Thyroid gland (tissue), 4 donors: ENCODE measurements around the gene HSD17B4. TPM values are rescaled to one million over a fixed set of nuclear protein-coding genes. Genes with fewer than 3 reads are reported as not detected.
A peak's percentile ranks its signal among the peaks of the same experiment; 100 is the strongest.

Experiments
- DNase-seq, 2 donors: peaks; one replicate each; pipeline ENCODE4 v3.0.0-alpha.2; 2019
- H3K27ac ChIP-seq, 3 donors: fragments of 200-600 bp; sonication (generic); 1 replicate in 2 of 3; 2 replicates in 1 of 3; pipeline ENCODE4 v1.5.1; 2016 to 2019; ENCODE audit warnings: mild to moderate bottlenecking in 1 of 3, moderate library complexity in 1 of 3
- H3K27me3 ChIP-seq: fragments of 200-600 bp; sonication (generic); one replicate; pipeline ENCODE4 v1.5.1; 2019
- H3K36me3 ChIP-seq, 2 donors: fragments of 200-600 bp; sonication (generic); one replicate each; pipeline ENCODE4 v1.5.1; 2016 to 2019
- H3K4me1 ChIP-seq, 2 donors: fragments of 200-600 bp; sonication (generic); one replicate each; pipeline ENCODE4 v1.5.1; 2017 to 2019
- H3K4me3 ChIP-seq, 3 donors: fragments of 200-600 bp; sonication (generic); replicated peaks in 1 of 3; 1 replicate in 2 of 3; 2 replicates in 1 of 3; pipeline ENCODE4 v1.5.1; 2016; ENCODE audit warnings: mild to moderate bottlenecking in 1 of 3
- H3K9me3 ChIP-seq: fragments of 200-600 bp; sonication (generic); one replicate; pipeline ENCODE4 v1.5.1; 2017
- CTCF ChIP-seq, 6 experiments: fragments of 200-600 bp in 3 of 6; fragments of 450-650 bp in 3 of 6; sonication (generic) in 3 of 6; IDR thresholded peaks; one replicate each; pipeline ENCODE4 v1.5.1; 2016 to 2019; ENCODE audit warnings: antibody characterized with exemption in 6 of 6, mild to moderate bottlenecking in 2 of 6, inconsistent platforms in 1 of 6, moderate library complexity in 1 of 6
- POLR2A ChIP-seq, 2 donors: fragments of 450-650 bp; IDR thresholded peaks; one replicate each; pipeline ENCODE4 v1.6.1; 2017; ENCODE audit warnings: antibody characterized with exemption in 2 of 2, mild to moderate bottlenecking in 2 of 2, moderate library complexity in 1 of 2
- WGBS, 2 donors: methylation state at CpG; one replicate each; pipeline ENCODE4 v1.1.5; 2017; 5-methylcytosine and 5-hydroxymethylcytosine counted together
- intact Hi-C: fragments of 100-400 bp; cut with DNase I; formaldehyde crosslinking; loops from one replicate; pipeline ENCODE4 v1.15.1; 2023
- total RNA-seq, 4 donors: library from RNA; depleted of rRNA; stranded (reverse); fragments of >200 nt; gene quantifications; one replicate each; pipeline ENCODE4 v1.2.3, GENCODE V29; 2016

HSD17B4 gene
- total RNA-seq, 4 donors from 2014 or later, result 334 to 615 (median 467) TPM

GRCh38 chr5:119452060-119452372 is 281 bp upstream of the HSD17B4 start:
- 29% methylated on average over 6 of the region's 6 CpGs for WGBS, 2 donors
- DNase-seq, result no peak
- peaks cover 5 to 12% of the 10 kb centered on the region in 2 donors for H3K4me1 ChIP-seq
- H3K36me3 ChIP-seq, result peaks cover 0 to 6% of the 10 kb centered on the region in 2 donors
- peak overlapping the region; percentile 92 to 97 (median 93) for H3K27ac ChIP-seq
- H3K4me3 ChIP-seq, result peak overlapping the region in 2 of 3 donors; percentile 8 to 81
- intact Hi-C loops, result no loop called here
- H3K27me3 ChIP-seq, result no peaks in the 10 kb centered on the region
- TF ChIP-seq CTCF (IDR thresholded peaks at IDR 0.05) (no peak), POLR2A (IDR thresholded peaks at IDR 0.05) (no peak)
- H3K9me3 ChIP-seq, result no peaks in the 10 kb centered on the region

GRCh38 chr5:119453040-119453373 is 710 bp downstream of the HSD17B4 start:
- peak overlapping the region; percentile 92 to 97 (median 93) for H3K27ac ChIP-seq
- WGBS, 2 donors, result 6% methylated on average over 12 of the region's 12 CpGs
- no peaks in the 10 kb centered on the region for H3K9me3 ChIP-seq
- peaks cover 5 to 12% of the 10 kb centered on the region in 2 donors for H3K4me1 ChIP-seq
- intact Hi-C loops, result no loop called here
- H3K36me3 ChIP-seq, result peaks cover 0 to 6% of the 10 kb centered on the region in 2 donors
- H3K4me3 ChIP-seq, result peak overlapping the region; percentile 8 to 84 (median 81)
- no peak for TF ChIP-seq POLR2A (IDR thresholded peaks at IDR 0.05)
- no peak for TF ChIP-seq CTCF (IDR thresholded peaks at IDR 0.05)
- H3K27me3 ChIP-seq, result no peaks in the 10 kb centered on the region
- peak in 1 of 2 donors; percentile 63 for DNase-seq

GRCh38 chr5:119454171-119454570 is 1.9 kb downstream of the HSD17B4 start:
- Histone ChIP-seq H3K4me3 (no peak overlapping the region), H3K27ac (no peak overlapping the region), H3K4me1 (peaks cover 5 to 12% of the 10 kb centered on the region in 2 donors), H3K36me3 (peaks cover 0 to 6% of the 10 kb centered on the region in 2 donors), H3K9me3 (no peaks in the 10 kb centered on the region), H3K27me3 (no peaks in the 10 kb centered on the region)
- TF ChIP-seq POLR2A (IDR thresholded peaks at IDR 0.05) (no peak), CTCF (IDR thresholded peaks at IDR 0.05) (no peak)
- peak in 1 of 2 donors; percentile 8 for DNase-seq
- 82 to 93% methylated on average over 3 of the region's 3 CpGs for WGBS, 2 donors
- intact Hi-C loops, result no loop called here

GRCh38 chr5:119458911-119459632 is 6.8 kb downstream of the HSD17B4 start:
- no peak for TF ChIP-seq POLR2A (IDR thresholded peaks at IDR 0.05)
- no peak for TF ChIP-seq CTCF (IDR thresholded peaks at IDR 0.05)
- H3K4me1 ChIP-seq, result peaks cover 0 to 2% of the 10 kb centered on the region in 2 donors
- DNase-seq, result no peak
- H3K4me3 ChIP-seq, result no peak overlapping the region
- H3K27ac ChIP-seq, result no peak overlapping the region
- intact Hi-C loops, result no loop called here
- 81 to 85% methylated on average over 4 of the region's 4 CpGs for WGBS, 2 donors
- no peaks in the 10 kb centered on the region for H3K9me3 ChIP-seq
- H3K36me3 ChIP-seq, result peaks cover 0 to 10% of the 10 kb centered on the region in 2 donors
- H3K27me3 ChIP-seq, result no peaks in the 10 kb centered on the region

GRCh38 chr5:119465640-119466039 is 13.3 kb downstream of the HSD17B4 start:
- intact Hi-C loops, result no loop called here
- no peak for TF ChIP-seq POLR2A (IDR thresholded peaks at IDR 0.05)
- TF ChIP-seq CTCF (IDR thresholded peaks at IDR 0.05), result no peak
- Histone ChIP-seq H3K4me1 (no peaks in the 10 kb centered on the region), H3K9me3 (no peaks in the 10 kb centered on the region), H3K27ac (no peak overlapping the region), H3K4me3 (no peak overlapping the region), H3K36me3 (no peaks in the 10 kb centered on the region), H3K27me3 (no peaks in the 10 kb centered on the region)
- 90 to 100% methylated on average over 1 of the region's 1 CpG for WGBS, 2 donors
- no peak for DNase-seq
